NOMO-1 treated with dmso at 0.1 percent for 144 hours (cell line): ENCODE results near the gene ABCB4.
"Not testable (repeated sequence)": the region's sequence is repeated elsewhere in the genome, so short reads cannot be mapped to it uniquely, and the experiment has no call there.

ENCODE experiments used
- DNase-seq: peaks from one replicate; lab custom pipeline; 2025; ENCODE audit not compliant: unreplicated experiment; lab: John Stamatoyannopoulos, UW

The ABCB4 gene

DNA sequence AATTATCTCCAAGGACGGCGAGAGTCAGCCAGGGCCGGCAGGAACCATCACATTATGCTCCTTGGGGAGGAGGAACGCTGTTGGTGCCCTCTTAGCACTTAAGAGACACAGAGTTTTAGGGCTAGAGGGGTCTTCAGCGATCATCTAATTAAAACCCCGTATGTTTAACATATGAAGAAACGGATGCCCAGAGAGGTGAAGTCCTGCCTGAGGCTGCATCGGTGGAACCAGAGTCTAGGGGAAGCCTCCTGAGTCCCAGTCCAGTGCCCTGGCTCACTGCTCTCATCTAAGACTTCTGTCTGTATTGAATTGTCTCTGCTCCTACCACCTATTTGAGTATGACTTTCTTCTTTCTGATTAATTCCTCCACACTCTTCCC lies 688 bp upstream of the ABCB4 start:
- DNase-seq = no peak

DNA sequence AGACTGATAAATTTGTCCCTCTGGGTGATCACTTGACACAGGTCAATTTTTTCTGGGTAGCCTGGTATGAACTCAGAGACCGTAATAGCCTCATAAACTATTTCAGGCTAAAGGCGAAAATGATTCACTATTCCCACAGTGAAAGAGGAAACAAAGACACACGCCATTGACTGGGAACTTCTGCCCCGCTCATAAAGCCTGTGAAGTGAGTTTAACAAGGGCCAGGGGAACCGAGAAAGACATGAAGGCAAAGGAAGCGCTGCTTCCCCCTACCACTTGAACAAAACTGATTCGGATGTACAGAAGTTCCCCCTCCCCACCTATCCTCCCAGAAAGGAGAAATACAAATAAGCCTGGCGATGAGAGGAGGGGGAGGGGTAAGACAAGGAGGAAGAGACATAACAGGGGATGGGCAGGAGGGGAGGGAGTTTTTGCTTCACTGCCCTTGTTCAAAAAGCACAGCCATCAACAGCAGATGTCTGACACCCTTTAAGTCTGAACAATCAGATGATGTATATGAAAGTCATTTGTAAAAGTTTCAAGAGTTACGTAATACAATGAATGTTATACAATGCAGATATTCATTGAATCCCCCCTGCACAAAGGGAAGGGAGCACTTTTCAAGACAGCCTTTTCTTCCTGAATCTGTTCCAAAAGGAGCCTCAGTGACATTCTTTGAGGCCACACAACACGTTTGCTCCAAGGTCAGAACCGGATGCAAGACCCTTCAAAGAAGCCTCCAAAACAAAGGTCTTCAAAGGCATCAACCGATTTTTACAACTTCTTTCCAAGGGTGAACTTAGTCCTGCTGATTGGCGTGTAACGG lies 734 bp downstream of the ABCB4 start:
- DNase-seq = peak; percentile 94

DNA sequence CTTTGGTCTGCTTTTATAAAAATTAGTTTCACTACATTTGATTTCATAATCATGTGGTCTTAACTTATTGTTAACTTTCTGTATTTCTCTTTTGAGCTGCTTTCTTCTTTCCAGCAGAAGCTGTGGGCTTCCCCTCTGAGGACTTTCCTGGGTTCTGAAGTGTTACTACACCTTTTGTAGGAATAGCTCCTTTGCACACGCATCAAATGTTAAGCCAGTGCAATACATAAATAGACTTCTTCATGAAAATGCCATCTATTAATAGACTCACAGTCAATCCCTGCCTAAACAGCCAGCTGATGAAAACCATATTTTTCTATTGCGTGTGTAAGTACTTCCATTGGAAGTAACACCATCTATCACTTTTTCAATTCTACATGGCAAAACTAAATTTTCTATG lies 1.5 kb downstream of the ABCB4 start:
- no peak for DNase-seq

DNA sequence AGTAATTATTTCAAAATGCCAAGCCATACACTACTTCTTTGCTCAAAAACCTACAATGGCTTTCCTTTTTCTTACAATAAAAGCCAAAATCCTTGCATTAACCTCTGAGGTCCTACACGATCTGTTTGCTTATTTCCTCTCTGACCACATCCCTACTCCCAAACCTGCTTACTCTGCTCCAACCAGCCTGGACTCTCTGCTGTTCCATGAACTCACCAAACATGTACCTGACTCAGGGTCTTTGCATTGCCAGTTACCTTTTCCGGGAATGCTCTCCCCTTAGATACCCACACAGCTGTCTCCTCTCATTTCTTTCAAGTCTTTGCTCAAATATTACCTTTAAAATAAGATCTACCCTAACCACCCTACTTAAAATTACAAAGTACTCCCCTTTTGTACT lies 2.3 kb downstream of the ABCB4 start:
- no peak for DNase-seq

DNA sequence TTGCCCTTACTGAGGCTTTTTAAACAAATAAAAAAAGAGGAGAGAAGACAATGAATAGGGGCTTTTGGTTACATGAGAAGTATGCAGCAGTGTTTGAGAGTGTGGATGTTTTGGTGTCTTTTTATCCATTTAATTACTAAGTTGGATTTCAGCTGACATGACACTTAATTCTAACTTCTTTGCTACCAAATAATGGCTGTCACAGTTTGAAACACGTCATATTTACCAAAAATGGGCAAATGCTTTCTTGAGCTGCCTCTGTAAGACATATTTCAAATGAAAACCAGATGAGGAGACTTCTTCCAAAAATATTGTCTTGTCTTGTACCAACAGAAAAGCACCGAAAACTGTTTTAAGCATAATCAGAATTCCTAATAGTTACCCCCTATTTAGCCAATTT lies 4.0 kb downstream of the ABCB4 start:
- DNase-seq = no peak

DNA sequence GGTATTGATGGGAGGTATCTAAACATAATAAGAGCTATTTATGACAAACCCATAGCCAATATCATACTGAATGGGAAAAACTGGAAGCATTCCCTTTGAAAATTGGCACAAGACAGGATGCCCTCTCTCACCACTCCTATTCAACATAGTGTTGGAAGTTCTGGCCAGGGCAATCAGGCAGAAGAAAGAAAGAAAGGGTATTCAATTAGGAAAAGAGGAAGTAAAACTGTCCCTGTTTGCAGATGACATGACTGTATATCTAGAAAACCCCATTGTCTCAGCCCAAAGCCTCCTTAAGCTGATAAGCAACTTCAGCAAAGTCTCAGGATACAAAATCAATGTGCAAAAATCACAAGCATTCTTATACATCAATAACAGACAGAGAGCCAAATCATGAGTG lies 6.3 kb downstream of the ABCB4 start:
- DNase-seq = not testable (repeated sequence)

DNA sequence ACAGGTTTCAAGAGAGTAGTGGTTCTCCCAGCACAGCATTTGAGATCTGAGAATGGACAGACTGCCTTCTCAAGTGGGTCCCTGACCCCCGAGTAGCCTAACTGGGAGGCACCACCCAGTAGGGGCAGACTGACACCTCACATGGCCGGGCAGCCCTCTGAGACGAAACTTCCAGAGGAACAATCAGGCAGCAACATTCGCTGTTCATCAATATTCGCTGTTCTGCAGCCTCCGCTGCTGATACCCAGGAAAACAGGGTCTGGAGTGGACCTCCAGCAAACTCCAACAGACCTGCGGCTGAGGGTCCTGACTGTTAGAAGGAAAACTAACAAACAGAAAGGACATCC lies 10.0 kb downstream of the ABCB4 start:
- not testable (repeated sequence) for DNase-seq

DNA sequence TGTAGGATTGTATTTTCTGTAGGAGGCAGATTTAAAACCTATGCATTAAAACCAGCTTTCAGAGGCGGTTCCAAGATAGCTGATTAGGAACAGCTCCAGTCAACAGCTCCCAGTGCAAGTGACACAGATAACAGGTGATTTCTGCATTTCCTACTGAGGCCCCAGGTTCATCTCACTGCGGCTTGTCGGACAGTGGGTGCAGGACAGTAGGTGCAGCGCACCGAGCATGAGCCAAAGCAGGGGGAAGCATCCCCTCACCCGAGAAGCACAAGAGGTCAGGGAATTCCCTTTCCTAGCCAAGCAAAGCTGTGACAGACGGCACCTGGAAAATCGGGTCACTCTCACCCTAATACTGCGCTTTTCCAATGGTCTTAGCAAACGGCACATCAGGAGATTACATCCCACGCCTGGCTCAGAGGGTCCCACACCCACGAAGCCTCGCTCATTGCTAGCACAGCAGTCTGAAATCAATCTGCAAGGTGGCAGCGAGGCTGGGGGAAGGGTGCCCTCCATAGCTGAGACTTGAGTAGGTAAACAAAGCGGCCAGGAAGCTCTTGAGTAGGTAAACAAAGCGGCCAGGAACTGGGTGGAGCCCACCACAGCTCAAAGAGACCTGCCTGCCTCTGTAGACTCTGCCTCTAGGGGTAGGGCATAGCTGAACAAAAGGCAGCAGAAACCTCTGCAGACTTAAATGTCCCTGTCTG lies 10.5 kb downstream of the ABCB4 start:
- DNase-seq = not testable (repeated sequence)

DNA sequence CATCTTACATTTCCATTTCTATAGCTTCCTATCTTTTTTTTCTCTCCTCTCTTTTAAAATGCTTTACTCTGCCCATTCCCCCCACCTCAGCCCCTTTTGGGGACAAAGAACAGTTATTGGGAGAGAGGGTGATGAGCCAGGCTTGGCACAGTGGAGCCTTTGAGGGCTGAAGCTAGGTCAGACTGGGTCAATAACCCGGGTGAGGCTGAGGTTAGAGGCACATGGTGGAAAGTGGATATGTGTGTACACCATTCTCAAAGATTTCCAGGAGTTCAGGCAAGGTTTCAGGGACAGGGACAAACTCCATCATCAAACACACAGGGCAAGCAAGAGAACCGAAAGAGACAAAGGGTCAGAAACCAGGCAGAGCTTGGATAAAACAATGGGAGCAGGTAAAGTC lies 11.5 kb downstream of the ABCB4 start:
- no peak for DNase-seq

DNA sequence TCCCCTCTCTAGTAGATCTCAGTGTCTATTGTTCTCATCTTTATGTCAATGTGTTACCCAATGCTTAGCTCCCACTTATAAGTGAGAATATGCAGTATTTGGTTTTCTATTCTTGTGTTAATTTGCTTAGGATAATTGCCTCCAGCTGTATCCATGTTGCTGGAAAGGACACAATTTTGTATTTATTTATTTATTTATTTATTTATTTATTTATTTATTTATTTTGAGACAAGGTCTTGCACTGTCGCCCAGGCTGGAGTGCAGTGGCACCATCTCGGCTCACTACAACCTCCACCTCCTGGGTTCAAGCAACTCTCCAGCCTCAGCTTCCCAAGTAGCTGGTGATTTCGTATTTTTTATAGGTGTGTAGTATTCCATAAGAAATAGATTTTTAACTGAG lies 15.0 kb downstream of the ABCB4 start:
- not testable (repeated sequence) for DNase-seq

DNA sequence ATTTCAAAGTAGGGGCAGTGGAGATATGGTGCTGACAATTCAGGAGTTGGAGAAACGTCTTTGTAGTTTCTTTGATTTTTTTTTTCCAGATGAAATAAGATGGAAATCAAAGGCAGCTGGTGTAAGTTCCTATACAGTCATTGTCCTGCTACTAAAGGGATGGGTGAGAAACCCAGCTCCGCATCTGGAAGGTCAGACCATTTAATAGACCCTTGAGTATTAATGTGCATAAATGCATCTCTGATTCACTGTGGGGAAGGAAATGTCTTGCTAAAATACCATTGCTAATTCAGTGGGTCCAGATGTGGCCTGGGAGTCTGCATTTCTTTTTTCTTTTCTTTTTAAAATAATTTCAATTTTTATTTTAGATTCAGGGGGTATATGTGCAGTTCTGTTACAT lies 15.5 kb downstream of the ABCB4 start:
- DNase-seq = no peak

DNA sequence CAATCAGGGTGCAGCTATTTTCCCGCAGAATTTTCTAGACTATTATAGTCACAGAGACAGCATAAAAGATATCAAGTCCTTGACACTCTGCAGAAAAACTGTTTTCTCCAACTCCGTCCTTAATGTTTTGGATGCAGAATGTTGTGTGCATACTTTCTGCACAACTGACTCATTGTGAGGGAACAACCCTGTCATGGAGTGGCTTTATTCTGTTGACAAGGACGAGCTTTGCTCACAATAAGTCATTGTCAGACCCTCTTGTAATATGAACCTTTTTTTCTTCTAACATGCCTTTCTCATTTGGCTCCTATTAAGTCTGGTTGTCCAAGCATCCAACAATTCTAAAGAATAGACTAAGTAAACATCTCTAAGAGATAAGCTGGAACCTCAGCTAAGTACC lies 17.3 kb downstream of the ABCB4 start:
- DNase-seq = no peak

DNA sequence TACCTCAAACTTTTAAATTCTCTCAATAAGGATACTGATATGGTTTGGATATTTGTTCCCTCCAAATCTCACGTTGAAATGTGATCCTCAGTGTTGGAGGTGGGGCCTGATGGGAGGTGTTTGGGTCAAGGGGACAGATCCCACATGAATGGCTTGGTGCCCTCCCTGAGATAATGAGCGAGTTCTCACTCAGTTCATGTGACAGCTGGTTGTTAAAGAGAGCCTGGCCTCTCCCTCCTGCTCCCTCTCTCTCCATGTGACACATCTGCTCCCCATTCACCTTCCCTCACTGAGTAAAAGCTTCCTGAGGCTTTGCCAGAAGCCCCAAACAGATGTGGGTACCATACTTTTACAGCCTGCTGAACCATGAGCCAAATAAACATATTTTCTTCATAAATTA lies 19.2 kb downstream of the ABCB4 start:
- DNase-seq = no peak

DNA sequence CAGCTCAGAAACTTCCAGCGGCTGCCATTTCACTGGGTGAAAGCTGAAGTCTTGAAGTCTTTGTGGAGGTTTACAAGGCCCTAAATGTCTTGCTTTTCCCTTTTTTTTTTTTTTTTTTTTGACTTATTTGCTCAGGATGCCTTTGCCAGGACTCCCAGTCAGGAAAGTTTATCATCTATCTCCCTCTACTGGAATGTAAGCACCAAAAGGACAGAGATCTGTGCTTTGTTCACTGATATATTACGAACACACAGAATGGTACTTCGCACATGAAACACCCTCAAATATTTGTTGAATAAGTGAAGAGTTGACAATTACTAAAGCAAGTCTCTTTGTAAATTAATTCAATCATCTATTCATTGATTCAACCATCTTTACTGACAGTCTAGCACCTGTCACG lies 23.2 kb downstream of the ABCB4 start:
- no peak for DNase-seq

DNA sequence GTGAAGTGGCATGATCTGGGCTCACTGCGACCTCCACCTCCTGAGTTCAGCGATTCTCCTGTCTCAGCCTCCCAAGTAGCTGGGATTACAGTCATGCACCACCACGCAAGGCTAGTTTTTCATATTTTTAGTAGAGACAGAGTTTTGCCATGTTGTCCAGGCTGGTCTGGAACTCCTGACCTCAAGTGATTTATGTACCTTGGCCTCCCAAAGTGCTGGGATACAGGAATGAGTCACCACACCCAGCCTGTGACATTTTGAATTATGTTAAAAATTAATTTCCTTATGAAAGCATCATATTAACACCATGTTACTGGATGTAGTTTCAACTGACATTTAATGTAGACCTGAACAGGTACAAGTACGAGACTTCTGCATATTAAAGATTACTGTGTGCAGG lies 24.3 kb downstream of the ABCB4 start:
- DNase-seq = no peak

DNA sequence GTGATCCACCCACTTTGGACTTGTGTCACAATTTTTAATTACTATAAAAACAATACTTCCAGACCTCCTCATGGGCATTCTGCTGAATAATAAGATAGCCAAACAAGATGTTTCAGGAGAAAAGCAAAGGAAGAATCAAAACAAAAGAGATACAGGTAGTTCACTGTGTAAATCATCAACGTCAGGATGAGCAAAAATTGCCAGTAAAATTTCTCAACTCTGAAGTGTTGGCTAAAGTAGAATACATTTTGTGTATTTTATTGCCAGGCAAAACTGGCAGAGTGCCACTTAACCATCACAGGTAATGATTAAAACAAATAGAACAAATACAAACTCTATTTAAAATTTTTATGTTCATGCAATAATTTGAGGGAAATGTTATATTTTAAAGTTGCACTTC lies 24.8 kb downstream of the ABCB4 start:
- DNase-seq = no peak

DNA sequence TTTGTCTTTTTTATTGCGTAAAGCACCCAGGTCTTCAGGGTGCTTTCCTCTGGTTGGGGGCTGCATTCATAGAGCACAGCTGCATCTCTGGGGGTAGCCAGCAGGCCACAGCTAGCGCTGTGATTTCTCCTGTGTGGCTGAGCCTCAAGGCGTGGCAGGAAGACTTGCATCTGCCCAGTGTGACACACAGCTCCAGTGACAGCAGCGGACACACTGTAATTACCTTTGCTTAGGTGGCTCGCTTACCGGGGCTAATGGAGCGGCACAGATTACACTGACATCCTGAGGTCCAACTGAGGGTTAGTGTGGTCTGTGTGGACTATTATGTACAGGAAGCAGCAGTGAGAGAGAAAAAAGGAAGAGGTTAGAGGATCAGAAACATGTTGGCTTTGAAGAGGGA lies 27.1 kb downstream of the ABCB4 start:
- DNase-seq = no peak

DNA sequence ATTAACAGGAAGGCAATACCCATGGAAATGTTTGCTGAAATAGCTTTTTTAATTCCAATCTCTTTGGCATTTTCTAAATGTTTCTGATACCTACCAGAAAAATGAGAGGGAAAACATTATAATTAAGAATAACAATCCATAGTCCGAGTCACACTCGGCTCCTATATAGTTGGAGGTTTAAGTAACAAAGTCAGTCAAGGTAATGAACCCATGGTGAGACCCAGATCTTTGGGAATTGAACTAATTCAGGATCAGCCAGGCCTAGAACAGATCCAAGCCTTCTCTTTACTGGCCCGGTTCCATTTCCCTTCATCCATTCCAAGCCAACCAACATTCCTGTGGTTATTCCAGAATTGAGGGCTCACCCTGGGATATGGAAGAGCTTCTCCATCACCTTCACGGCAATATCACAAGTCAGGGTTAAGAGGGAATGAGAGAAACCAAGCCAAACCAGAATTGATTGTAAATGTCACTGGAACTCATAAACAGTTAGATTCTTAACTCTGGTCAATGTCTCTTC lies 28.3 kb downstream of the ABCB4 start:
- no peak for DNase-seq

DNA sequence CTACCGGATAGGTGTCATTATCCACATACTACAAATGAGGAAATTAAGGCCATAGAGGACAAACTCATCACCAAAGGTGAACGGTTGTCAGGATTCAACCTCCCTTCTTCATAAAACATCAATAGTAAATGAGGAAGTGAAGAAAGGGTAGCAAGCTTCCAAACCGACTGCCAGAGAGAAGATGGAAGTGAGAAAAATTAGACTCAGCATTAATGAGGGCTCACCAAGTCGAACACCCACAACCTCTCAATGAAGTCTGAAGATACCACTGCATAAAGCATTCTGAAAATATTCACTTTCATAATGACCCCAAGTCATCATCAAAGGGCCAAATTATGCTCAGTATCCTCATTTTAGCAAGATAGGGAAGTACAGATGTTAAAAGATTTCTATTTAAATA lies 29.6 kb downstream of the ABCB4 start:
- no peak for DNase-seq

DNA sequence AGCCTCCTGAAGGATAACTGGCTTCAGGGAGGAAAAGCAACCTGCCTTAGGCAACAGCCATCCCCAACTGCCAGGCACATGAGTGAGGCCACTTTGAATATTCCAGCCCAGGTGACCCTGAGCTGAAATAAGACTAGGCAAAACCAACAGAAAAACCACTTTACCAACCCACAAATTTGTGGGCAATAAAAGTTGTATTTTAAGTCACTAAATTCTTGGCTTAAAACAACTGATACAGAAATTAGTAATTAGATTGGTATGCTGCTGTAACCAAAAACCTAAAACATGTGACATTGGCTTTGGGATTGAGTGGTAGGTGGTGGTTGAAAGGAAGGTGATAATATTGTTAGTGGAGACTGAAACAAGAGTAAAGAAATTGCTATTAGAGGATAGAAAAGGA lies 39.9 kb downstream of the ABCB4 start:
- DNase-seq = no peak

DNA sequence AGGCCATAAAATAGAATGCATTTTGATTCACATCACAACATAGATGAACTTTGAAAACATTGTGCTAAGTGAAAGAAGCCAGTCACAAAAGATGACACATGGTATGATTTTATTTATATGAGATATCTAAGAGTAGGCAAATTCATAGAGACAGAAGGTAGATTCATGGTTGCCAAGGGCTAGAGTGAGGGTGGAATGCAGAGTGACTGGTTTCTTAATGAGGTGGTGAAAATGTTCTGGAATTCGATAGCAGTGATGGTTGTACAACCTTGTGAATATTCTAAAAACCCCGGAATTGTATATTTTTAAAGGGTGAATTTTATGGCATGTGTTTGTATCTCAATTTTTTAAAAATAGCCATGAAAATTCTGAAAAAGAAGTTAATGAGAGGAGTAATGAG lies 42.9 kb downstream of the ABCB4 start:
- no peak for DNase-seq

DNA sequence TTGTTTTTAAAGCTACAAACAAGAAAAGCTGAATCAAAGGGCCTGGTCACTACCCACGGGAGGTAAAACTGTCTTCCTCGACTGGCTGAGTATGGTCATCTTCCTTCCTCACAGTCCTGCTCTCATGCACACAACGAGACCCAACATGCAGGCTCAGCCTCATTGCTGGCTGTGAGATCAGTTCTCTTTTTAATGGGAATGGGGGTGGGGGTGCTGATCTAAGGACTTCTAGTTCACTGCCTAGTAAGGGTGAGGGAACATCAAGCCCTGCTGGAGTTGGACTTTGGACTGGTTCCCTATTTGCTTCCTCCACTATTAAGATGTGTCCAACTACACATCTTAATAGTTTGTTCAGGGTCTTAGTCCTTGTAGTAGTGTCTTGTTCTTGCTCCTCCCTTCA lies 48.2 kb downstream of the ABCB4 start:
- DNase-seq = no peak

DNA sequence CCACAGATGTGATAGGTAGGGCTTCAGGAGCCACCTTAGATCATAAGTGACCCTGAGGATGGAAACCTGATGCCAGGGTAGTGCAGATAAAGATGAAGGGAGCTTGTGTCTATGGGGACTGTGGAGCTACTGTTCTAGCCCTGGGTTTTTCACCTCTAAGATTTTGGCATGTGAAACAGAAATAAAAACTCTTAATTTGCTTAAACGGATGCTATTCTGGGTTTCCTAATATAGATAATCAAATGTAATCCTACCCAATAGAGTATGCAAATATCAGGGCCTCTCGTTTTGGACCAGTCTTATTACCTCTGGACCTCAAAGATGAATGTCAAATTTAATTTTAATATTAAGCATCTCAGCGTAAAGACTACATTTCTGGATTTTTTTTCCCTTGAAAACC lies 49.3 kb downstream of the ABCB4 start:
- no peak for DNase-seq
